GM23338 (cell line): ENCODE results near the gene RSPH1.

Experiments
- CREB1 ChIP-seq: fragments of 250-450 bp; sonication (Bioruptor Pico); IDR thresholded peaks from 2 replicates; pipeline ENCODE4 v1.5.0; 2020; ENCODE audit warnings: low read depth, mild to moderate bottlenecking, moderate library complexity
- CTCF ChIP-seq, 2 experiments: fragments of 200-600 bp in 1 of 2; sonication (generic) in 1 of 2; conservative IDR thresholded peaks; 2 replicates each; pipeline versions ENCODE4 v1.5.1 to v1.6.1; 2016 to 2017; ENCODE audit warnings: antibody characterized with exemption in 2 of 2, low read depth in 2 of 2, mild to moderate bottlenecking in 2 of 2, moderate library complexity in 1 of 2
- ETS1 ChIP-seq: IDR thresholded peaks from 2 replicates; pipeline ENCODE4 v1.6.1; 2016; ENCODE audit warnings: antibody characterized with exemption
- EZH2 ChIP-seq: fragments of 200-600 bp; sonication (generic); IDR thresholded peaks from one replicate; pipeline ENCODE4 v1.8.0; 2017; ENCODE audit warnings: antibody characterized with exemption, mild to moderate bottlenecking, low read depth; ENCODE audit not compliant: unreplicated experiment
- EZH2phosphoT487 ChIP-seq: fragments of 200-600 bp; sonication (generic); IDR thresholded peaks from one replicate; pipeline ENCODE4 v1.8.1; 2018; ENCODE audit warnings: antibody characterized with exemption; ENCODE audit not compliant: unreplicated experiment
- JUNB ChIP-seq: IDR thresholded peaks from one replicate; pipeline ENCODE4 v1.6.1; 2016; ENCODE audit warnings: antibody characterized with exemption; ENCODE audit not compliant: unreplicated experiment
- NANOG ChIP-seq: IDR thresholded peaks from 2 replicates; pipeline ENCODE4 v1.6.1; 2016; ENCODE audit warnings: antibody characterized with exemption, borderline replicate concordance
- POLR2AphosphoS5 ChIP-seq: IDR thresholded peaks from 2 replicates; pipeline ENCODE4 v1.6.1; 2016; ENCODE audit warnings: antibody characterized with exemption, low read depth
- REST ChIP-seq: IDR thresholded peaks from one replicate; pipeline ENCODE4 v1.6.1; 2018; ENCODE audit warnings: antibody characterized with exemption; ENCODE audit not compliant: unreplicated experiment
- STAT1 ChIP-seq: IDR thresholded peaks from one replicate; pipeline ENCODE4 v1.6.1; 2016; ENCODE audit warnings: antibody characterized with exemption; ENCODE audit not compliant: unreplicated experiment
- ZNF331 ChIP-seq: fragments of 250-450 bp; sonication (Bioruptor Pico); IDR thresholded peaks from 2 replicates; pipeline ENCODE4 v1.5.0; 2020; ENCODE audit warnings: low read depth, mild to moderate bottlenecking, moderate library complexity

GRCh38 chr21:42512346-42513034, 16.5 kb upstream of the RSPH1 start:
- TF ChIP-seq CTCF (conservative IDR thresholded peaks at IDR 0.05; ENCODE audit: low read depth in 2 of 2) (no peak), EZH2phosphoT487 (no peak), EZH2 (no peak), JUNB (no peak), STAT1 (no peak), CREB1 (CRISPR knock-in tag) (no peak), REST (no peak), POLR2AphosphoS5 (no peak), ETS1 (no peak), ZNF331 (CRISPR knock-in tag) (no peak), NANOG (no peak)
